Liver (tissue), 3 donors: ENCODE measurements around the gene TSBP1.
"Not testable (repeated sequence)": the region's sequence is repeated elsewhere in the genome, so short reads cannot be mapped to it uniquely, and the experiment has no call there.

Source experiments
- FOXA1 ChIP-seq: IDR thresholded peaks from 2 replicates; pipeline ENCODE4 v1.6.1; 2016; ENCODE audit warnings: antibody characterized with exemption
- JUND ChIP-seq, 2 donors: IDR thresholded peaks; 2 replicates each; pipeline ENCODE4 v1.6.1; 2016; ENCODE audit warnings: antibody characterized with exemption in 2 of 2
- RAD21 ChIP-seq, 2 donors: IDR thresholded peaks; 2 replicates each; pipeline ENCODE4 v1.6.1; 2016; ENCODE audit warnings: antibody characterized with exemption in 2 of 2, mild to moderate bottlenecking in 2 of 2
- TAF1 ChIP-seq: conservative IDR thresholded peaks from 2 replicates; pipeline ENCODE4 v1.6.1; 2016; ENCODE audit warnings: antibody characterized with exemption, mild to moderate bottlenecking
- TF ChIP-seq, protein P1 (sequence below): IDR thresholded peaks from 2 replicates; pipeline ENCODE4 v1.6.1; 2016; ENCODE audit warnings: antibody characterized with exemption, mild to moderate bottlenecking
- TF ChIP-seq, protein P2 (sequence below): IDR thresholded peaks from 2 replicates; pipeline ENCODE4 v1.6.1; 2016; ENCODE audit warnings: antibody characterized with exemption
- TF ChIP-seq, protein P3 (sequence below): fragments of 150-350 bp; IDR thresholded peaks from 2 replicates; pipeline ENCODE4 v1.5.1; 2017; ENCODE audit warnings: improper control_type of control experiment, low read depth, low read length; ENCODE audit not compliant: missing input control
- TF ChIP-seq, protein P4 (sequence below): IDR thresholded peaks from 2 replicates; pipeline ENCODE4 v1.6.1; 2016; ENCODE audit warnings: antibody characterized with exemption
- donor health status: healthy.
- donor health status: healthy.

DNA sequence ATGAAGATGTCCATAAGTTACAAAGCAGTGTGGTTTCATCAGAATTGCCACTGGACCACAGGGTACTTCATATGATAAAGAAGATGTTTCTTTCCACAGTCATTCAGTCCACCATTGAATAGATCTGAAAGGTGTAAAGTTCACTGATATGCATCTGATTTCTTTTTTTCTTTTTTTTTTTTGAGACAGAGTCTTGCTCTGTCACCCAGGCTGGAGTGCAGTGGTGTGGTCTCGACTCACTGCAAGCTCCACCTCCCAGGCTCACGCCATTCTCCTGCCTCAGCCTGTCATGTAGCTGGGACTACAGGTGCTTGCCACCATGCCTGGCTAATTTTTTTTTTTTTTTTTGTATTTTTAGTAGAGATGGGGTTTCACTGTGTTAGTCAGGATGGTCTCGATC is 103.2 kb downstream of the TSBP1 start:
- TF ChIP-seq, protein P1, sequence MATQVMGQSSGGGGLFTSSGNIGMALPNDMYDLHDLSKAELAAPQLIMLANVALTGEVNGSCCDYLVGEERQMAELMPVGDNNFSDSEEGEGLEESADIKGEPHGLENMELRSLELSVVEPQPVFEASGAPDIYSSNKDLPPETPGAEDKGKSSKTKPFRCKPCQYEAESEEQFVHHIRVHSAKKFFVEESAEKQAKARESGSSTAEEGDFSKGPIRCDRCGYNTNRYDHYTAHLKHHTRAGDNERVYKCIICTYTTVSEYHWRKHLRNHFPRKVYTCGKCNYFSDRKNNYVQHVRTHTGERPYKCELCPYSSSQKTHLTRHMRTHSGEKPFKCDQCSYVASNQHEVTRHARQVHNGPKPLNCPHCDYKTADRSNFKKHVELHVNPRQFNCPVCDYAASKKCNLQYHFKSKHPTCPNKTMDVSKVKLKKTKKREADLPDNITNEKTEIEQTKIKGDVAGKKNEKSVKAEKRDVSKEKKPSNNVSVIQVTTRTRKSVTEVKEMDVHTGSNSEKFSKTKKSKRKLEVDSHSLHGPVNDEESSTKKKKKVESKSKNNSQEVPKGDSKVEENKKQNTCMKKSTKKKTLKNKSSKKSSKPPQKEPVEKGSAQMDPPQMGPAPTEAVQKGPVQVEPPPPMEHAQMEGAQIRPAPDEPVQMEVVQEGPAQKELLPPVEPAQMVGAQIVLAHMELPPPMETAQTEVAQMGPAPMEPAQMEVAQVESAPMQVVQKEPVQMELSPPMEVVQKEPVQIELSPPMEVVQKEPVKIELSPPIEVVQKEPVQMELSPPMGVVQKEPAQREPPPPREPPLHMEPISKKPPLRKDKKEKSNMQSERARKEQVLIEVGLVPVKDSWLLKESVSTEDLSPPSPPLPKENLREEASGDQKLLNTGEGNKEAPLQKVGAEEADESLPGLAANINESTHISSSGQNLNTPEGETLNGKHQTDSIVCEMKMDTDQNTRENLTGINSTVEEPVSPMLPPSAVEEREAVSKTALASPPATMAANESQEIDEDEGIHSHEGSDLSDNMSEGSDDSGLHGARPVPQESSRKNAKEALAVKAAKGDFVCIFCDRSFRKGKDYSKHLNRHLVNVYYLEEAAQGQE = not testable (repeated sequence)
- TF ChIP-seq, protein P2, sequence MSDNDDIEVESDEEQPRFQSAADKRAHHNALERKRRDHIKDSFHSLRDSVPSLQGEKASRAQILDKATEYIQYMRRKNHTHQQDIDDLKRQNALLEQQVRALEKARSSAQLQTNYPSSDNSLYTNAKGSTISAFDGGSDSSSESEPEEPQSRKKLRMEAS = not testable (repeated sequence)
- TF ChIP-seq RAD21 (IDR thresholded peaks at IDR 0.05); FOXA1; TAF1; JUND (IDR thresholded peaks at IDR 0.05): not testable (repeated sequence)
- TF ChIP-seq, protein P3, sequence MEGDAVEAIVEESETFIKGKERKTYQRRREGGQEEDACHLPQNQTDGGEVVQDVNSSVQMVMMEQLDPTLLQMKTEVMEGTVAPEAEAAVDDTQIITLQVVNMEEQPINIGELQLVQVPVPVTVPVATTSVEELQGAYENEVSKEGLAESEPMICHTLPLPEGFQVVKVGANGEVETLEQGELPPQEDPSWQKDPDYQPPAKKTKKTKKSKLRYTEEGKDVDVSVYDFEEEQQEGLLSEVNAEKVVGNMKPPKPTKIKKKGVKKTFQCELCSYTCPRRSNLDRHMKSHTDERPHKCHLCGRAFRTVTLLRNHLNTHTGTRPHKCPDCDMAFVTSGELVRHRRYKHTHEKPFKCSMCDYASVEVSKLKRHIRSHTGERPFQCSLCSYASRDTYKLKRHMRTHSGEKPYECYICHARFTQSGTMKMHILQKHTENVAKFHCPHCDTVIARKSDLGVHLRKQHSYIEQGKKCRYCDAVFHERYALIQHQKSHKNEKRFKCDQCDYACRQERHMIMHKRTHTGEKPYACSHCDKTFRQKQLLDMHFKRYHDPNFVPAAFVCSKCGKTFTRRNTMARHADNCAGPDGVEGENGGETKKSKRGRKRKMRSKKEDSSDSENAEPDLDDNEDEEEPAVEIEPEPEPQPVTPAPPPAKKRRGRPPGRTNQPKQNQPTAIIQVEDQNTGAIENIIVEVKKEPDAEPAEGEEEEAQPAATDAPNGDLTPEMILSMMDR = not testable (repeated sequence)
- TF ChIP-seq, protein P4, sequence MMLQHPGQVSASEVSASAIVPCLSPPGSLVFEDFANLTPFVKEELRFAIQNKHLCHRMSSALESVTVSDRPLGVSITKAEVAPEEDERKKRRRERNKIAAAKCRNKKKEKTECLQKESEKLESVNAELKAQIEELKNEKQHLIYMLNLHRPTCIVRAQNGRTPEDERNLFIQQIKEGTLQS = not testable (repeated sequence)
